WTC11 (cell line): ENCODE results near the gene DOP1B. TPM values are rescaled to one million over a fixed set of nuclear protein-coding genes. Genes with fewer than 3 reads are reported as not detected.
A peak's percentile ranks its signal among the peaks of the same experiment; 100 is the strongest.

Experiments used
- ATAC-seq: fragments of 200-7000 bp; cut with Tn5 transposase; 2 replicates; pipeline ENCODE4 v1.10.0; 2021; ENCODE audit warnings: mild to moderate bottlenecking, moderate library complexity
- CTCF ChIA-PET: fragments of 300-600 bp; sonication (Branson Sonifier 250); formaldehyde crosslinking; loops from one replicate; lab custom pipeline; 2021; ENCODE audit warnings: antibody characterized with exemption; lab: Charles Lee
- POLR2A ChIA-PET: fragments of 350-600 bp; sonication (Branson Sonifier 250); formaldehyde crosslinking; loops from one replicate; lab custom pipeline; 2021; ENCODE audit warnings: antibody characterized with exemption; lab: Charles Lee
- DNase-seq: peaks from one replicate; pipeline ENCODE4 v3.0.0; 2021; ENCODE audit warnings: low spot score
- H3K27ac Mint-ChIP-seq: 2 replicates; pipeline ENCODE4 v1.8.0; 2021; ENCODE audit warnings: mixed read lengths
- H3K27me3 Mint-ChIP-seq: 2 replicates; pipeline ENCODE4 v1.8.0; 2021; ENCODE audit warnings: low read depth, mild to moderate bottlenecking, moderate library complexity, mixed read lengths
- H3K36me3 Mint-ChIP-seq: 2 replicates; pipeline ENCODE4 v1.8.0; 2021; ENCODE audit warnings: mixed read lengths
- H3K4me1 Mint-ChIP-seq: 2 replicates; pipeline ENCODE4 v1.8.0; 2022; ENCODE audit warnings: mixed read lengths
- H3K4me3 Mint-ChIP-seq: 2 replicates; pipeline ENCODE4 v1.8.0; 2021; ENCODE audit warnings: mild to moderate bottlenecking, moderate library complexity, mixed read lengths
- H3K9me3 Mint-ChIP-seq: 2 replicates; pipeline ENCODE4 v1.8.0; 2021; ENCODE audit warnings: mixed read lengths
- ATF3 ChIP-seq: sonication (generic); formaldehyde crosslinking; conservative IDR thresholded peaks from 2 replicates; pipeline ENCODE4 v1.8.1; 2022; ENCODE audit warnings: mild to moderate bottlenecking, missing genetic modification reagents
- ATF6 ChIP-seq: sonication (generic); formaldehyde crosslinking; IDR thresholded peaks from 2 replicates; pipeline ENCODE4 v1.8.1; 2023; ENCODE audit warnings: mild to moderate bottlenecking, missing genetic modification reagents
- CTCF ChIP-seq: fragments of 200-600 bp; IDR thresholded peaks from 2 replicates; pipeline ENCODE4 v1.8.0; 2022; ENCODE audit warnings: antibody characterized with exemption
- ESRRA ChIP-seq: sonication (generic); formaldehyde crosslinking; IDR thresholded peaks from 2 replicates; pipeline ENCODE4 v1.8.1; 2022; ENCODE audit warnings: mild to moderate bottlenecking, missing genetic modification reagents, borderline replicate concordance
- FOXJ3 ChIP-seq: sonication (generic); formaldehyde crosslinking; IDR thresholded peaks from 2 replicates; pipeline ENCODE4 v1.9.0; 2021; ENCODE audit warnings: missing genetic modification reagents, mild to moderate bottlenecking, borderline replicate concordance
- IRF2 ChIP-seq: sonication (generic); formaldehyde crosslinking; IDR thresholded peaks from 2 replicates; pipeline ENCODE4 v1.8.0; 2022; ENCODE audit warnings: low read depth, missing genetic modification reagents, borderline replicate concordance
- JUN ChIP-seq: sonication (generic); formaldehyde crosslinking; IDR thresholded peaks from 2 replicates; pipeline ENCODE4 v1.8.0; 2023; ENCODE audit warnings: mild to moderate bottlenecking, missing genetic modification reagents
- MXD4 ChIP-seq: fragments of 250-450 bp; sonication (Bioruptor Pico); IDR thresholded peaks from 2 replicates; pipeline ENCODE4 v1.8.0; 2021; ENCODE audit warnings: mild to moderate bottlenecking, moderate library complexity, borderline replicate concordance
- NFE2L1 ChIP-seq: sonication (generic); formaldehyde crosslinking; IDR thresholded peaks from 2 replicates; pipeline ENCODE4 v1.8.1; 2023; ENCODE audit warnings: missing genetic modification reagents
- NFYB ChIP-seq: sonication (generic); formaldehyde crosslinking; conservative IDR thresholded peaks from 2 replicates; pipeline ENCODE4 v1.8.0; 2022; ENCODE audit warnings: low read depth, missing genetic modification reagents
- PREB ChIP-seq: sonication (generic); formaldehyde crosslinking; IDR thresholded peaks from 2 replicates; pipeline ENCODE4 v1.8.1; 2022; ENCODE audit warnings: mild to moderate bottlenecking, missing genetic modification reagents, moderate library complexity, borderline replicate concordance
- RELA ChIP-seq: sonication (generic); formaldehyde crosslinking; IDR thresholded peaks from 2 replicates; pipeline ENCODE4 v1.8.1; 2022; ENCODE audit warnings: missing genetic modification reagents, mild to moderate bottlenecking, borderline replicate concordance
- SOX15 ChIP-seq: fragments of 250-450 bp; sonication (Bioruptor Pico); IDR thresholded peaks from 2 replicates; pipeline ENCODE4 v1.9.0; 2021; ENCODE audit warnings: mild to moderate bottlenecking
- USF2 ChIP-seq: sonication (generic); formaldehyde crosslinking; IDR thresholded peaks from 2 replicates; pipeline ENCODE4 v1.8.1; 2023; ENCODE audit warnings: mild to moderate bottlenecking, missing genetic modification reagents, moderate library complexity
- ZNF232 ChIP-seq: sonication (generic); formaldehyde crosslinking; IDR thresholded peaks from 2 replicates; pipeline ENCODE4 v1.8.0; 2022; ENCODE audit warnings: mild to moderate bottlenecking, missing genetic modification reagents
- ZNF317 ChIP-seq: sonication (generic); formaldehyde crosslinking; IDR thresholded peaks from 2 replicates; pipeline ENCODE4 v1.8.1; 2023; ENCODE audit warnings: low read depth, mild to moderate bottlenecking, moderate library complexity, missing genetic modification reagents, borderline replicate concordance
- ZNF416 ChIP-seq: fragments of 250-450 bp; sonication (Bioruptor Pico); IDR thresholded peaks from 2 replicates; pipeline ENCODE4 v1.9.0; 2021; ENCODE audit warnings: mild to moderate bottlenecking, inconsistent platforms
- total RNA-seq: library from RNA; stranded (reverse); gene quantifications from 3 replicates; pipeline ENCODE4 v1.2.3, GENCODE V29; 2021
- TF ChIP-seq, protein P1 (sequence below): sonication (generic); formaldehyde crosslinking; IDR thresholded peaks from 2 replicates; pipeline ENCODE4 v1.8.1; 2023; ENCODE audit warnings: mild to moderate bottlenecking, missing genetic modification reagents, moderate library complexity
- TF ChIP-seq, protein P2 (sequence below): sonication (generic); formaldehyde crosslinking; IDR thresholded peaks from 2 replicates; pipeline ENCODE4 v1.8.0; 2022; ENCODE audit warnings: missing genetic modification reagents

DOP1B gene
- total RNA-seq, 1 experiment from 2014 or later, result 11.4 TPM

GRCh38 chr21:36190736-36191135 lies 34.1 kb downstream of the DOP1B start:
- CTCF ChIA-PET, result interaction anchor here (2.5 kb wide), 1 partner anchor 19 kb away, joined by 11 read pairs; no protein-coding TSS in a partner anchor
- DNase-seq (no peak), ATAC-seq (no peak)
- no peaks in the 10 kb centered on the region for H3K36me3 Mint-ChIP-seq
- H3K9me3 Mint-ChIP-seq, result peaks cover 4% of the 10 kb centered on the region; the same call in 1 of the 2 replicates
- peaks cover 16% of the 10 kb centered on the region for H3K4me1 Mint-ChIP-seq
- no peaks in the 10 kb centered on the region for H3K27me3 Mint-ChIP-seq
- TF ChIP-seq ESRRA (CRISPR knock-in tag) (no peak), MXD4 (CRISPR knock-in tag) (no peak), ZNF416 (no peak), USF2 (CRISPR knock-in tag) (no peak), IRF2 (CRISPR knock-in tag) (no peak), SOX15 (CRISPR knock-in tag) (no peak), NFYB (no peak), CTCF (no peak), JUN (CRISPR knock-in tag) (no peak), ATF3 (CRISPR knock-in tag) (no peak), PREB (CRISPR knock-in tag) (no peak), ATF6 (CRISPR knock-in tag) (no peak), NFE2L1 (no peak)
- TF ChIP-seq, protein P1, sequence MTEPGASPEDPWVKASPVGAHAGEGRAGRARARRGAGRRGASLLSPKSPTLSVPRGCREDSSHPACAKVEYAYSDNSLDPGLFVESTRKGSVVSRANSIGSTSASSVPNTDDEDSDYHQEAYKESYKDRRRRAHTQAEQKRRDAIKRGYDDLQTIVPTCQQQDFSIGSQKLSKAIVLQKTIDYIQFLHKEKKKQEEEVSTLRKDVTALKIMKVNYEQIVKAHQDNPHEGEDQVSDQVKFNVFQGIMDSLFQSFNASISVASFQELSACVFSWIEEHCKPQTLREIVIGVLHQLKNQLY (CRISPR knock-in tag), result no peak
- TF ChIP-seq, protein P2, sequence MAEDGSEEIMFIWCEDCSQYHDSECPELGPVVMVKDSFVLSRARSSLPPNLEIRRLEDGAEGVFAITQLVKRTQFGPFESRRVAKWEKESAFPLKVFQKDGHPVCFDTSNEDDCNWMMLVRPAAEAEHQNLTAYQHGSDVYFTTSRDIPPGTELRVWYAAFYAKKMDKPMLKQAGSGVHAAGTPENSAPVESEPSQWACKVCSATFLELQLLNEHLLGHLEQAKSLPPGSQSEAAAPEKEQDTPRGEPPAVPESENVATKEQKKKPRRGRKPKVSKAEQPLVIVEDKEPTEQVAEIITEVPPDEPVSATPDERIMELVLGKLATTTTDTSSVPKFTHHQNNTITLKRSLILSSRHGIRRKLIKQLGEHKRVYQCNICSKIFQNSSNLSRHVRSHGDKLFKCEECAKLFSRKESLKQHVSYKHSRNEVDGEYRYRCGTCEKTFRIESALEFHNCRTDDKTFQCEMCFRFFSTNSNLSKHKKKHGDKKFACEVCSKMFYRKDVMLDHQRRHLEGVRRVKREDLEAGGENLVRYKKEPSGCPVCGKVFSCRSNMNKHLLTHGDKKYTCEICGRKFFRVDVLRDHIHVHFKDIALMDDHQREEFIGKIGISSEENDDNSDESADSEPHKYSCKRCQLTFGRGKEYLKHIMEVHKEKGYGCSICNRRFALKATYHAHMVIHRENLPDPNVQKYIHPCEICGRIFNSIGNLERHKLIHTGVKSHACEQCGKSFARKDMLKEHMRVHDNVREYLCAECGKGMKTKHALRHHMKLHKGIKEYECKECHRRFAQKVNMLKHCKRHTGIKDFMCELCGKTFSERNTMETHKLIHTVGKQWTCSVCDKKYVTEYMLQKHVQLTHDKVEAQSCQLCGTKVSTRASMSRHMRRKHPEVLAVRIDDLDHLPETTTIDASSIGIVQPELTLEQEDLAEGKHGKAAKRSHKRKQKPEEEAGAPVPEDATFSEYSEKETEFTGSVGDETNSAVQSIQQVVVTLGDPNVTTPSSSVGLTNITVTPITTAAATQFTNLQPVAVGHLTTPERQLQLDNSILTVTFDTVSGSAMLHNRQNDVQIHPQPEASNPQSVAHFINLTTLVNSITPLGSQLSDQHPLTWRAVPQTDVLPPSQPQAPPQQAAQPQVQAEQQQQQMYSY (CRISPR knock-in tag), result no peak
- H3K4me3 Mint-ChIP-seq, result no peak overlapping the region
- POLR2A ChIA-PET, result no interaction called here
- H3K27ac Mint-ChIP-seq, result no peak overlapping the region

GRCh38 chr21:36193200-36193599 lies 36.6 kb downstream of the DOP1B start:
- ATAC-seq (peak; percentile 69), DNase-seq (no peak)
- H3K27ac Mint-ChIP-seq, result no peak overlapping the region
- H3K4me1 Mint-ChIP-seq, result peaks cover 14% of the 10 kb centered on the region
- no peak overlapping the region for H3K4me3 Mint-ChIP-seq
- no peaks in the 10 kb centered on the region for H3K27me3 Mint-ChIP-seq
- POLR2A ChIA-PET, result no interaction called here
- no peaks in the 10 kb centered on the region for H3K36me3 Mint-ChIP-seq
- CTCF ChIA-PET, result interaction anchor here (0.9 to 1.9 kb wide), 2 partner anchors 16 to 21 kb away, joined by 3 to 7 read pairs; no protein-coding TSS in a partner anchor
- peaks cover 5% of the 10 kb centered on the region; the same call in 1 of the 2 replicates for H3K9me3 Mint-ChIP-seq
- TF ChIP-seq RELA (CRISPR knock-in tag) (no peak), FOXJ3 (CRISPR knock-in tag) (no peak), ZNF232 (no peak), ZNF317 (CRISPR knock-in tag) (no peak)
- TF ChIP-seq, protein P2 (CRISPR knock-in tag), result no peak
